ENCODE data around the gene ARHGAP6.

DNA sequence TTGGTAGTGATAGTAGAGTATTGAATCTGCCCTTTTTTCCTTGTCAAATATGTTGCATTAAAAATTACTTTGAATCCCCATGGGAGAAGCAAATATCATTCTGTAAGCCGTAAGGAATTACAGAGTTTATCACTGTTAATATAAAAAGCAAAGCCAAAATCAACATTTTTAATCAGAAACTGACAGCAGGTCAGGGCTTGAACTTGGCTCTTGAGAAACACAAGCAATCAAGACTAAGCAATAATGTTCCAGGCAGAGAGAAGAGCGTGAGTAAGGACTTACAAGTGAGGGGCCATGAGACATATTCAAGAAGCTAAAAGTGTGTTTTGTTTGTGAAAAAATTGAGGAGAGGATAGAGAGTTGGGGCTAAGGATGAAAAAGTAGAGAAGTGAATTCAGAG is 68.2 kb downstream of the ARHGAP6 start:
- TF ChIP-seq, protein P1, sequence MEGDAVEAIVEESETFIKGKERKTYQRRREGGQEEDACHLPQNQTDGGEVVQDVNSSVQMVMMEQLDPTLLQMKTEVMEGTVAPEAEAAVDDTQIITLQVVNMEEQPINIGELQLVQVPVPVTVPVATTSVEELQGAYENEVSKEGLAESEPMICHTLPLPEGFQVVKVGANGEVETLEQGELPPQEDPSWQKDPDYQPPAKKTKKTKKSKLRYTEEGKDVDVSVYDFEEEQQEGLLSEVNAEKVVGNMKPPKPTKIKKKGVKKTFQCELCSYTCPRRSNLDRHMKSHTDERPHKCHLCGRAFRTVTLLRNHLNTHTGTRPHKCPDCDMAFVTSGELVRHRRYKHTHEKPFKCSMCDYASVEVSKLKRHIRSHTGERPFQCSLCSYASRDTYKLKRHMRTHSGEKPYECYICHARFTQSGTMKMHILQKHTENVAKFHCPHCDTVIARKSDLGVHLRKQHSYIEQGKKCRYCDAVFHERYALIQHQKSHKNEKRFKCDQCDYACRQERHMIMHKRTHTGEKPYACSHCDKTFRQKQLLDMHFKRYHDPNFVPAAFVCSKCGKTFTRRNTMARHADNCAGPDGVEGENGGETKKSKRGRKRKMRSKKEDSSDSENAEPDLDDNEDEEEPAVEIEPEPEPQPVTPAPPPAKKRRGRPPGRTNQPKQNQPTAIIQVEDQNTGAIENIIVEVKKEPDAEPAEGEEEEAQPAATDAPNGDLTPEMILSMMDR (IDR thresholded peaks at IDR 0.05; ENCODE audit: low read depth, low read length) = no peak
- no peak for TF ChIP-seq POLR2A (IDR thresholded peaks at IDR 0.05; ENCODE audit: extremely low read depth, insufficient read length)
- no peak for TF ChIP-seq MYC (IDR thresholded peaks at IDR 0.05; ENCODE audit: low read depth, low read length)
